Esophagus muscularis mucosa (tissue), 4 donors: ENCODE results near the gene PPP1R3G. TPM values are rescaled to one million over a fixed set of nuclear protein-coding genes. Genes with fewer than 3 reads are reported as not detected.
"Not testable (repeated sequence)": the region's sequence is repeated elsewhere in the genome, so short reads cannot be mapped to it uniquely, and the experiment has no call there.

Source experiments
- DNase-seq: peaks from one replicate; pipeline ENCODE4 v3.0.0-alpha.2; 2017; ENCODE audit errors: extremely low spot score
- H3K27ac ChIP-seq, 4 donors: fragments of 200-600 bp; sonication (generic); replicated peaks in 1 of 4; 1 replicate in 3 of 4; 2 replicates in 1 of 4; pipeline ENCODE4 v1.5.1; 2016 to 2019; ENCODE audit warnings: mild to moderate bottlenecking in 1 of 4
- H3K27me3 ChIP-seq, 4 donors: fragments of 200-600 bp; sonication (generic); one replicate each; pipeline versions ENCODE4 v1.5.1 to v1.6.0; 2016 to 2019
- H3K36me3 ChIP-seq, 4 donors: fragments of 200-600 bp; sonication (generic); one replicate each; pipeline ENCODE4 v1.5.1; 2016 to 2019
- H3K4me1 ChIP-seq, 4 donors: fragments of 200-600 bp; sonication (generic); one replicate each; pipeline ENCODE4 v1.5.1; 2016 to 2019
- H3K4me3 ChIP-seq, 4 donors: fragments of 200-600 bp; sonication (generic); 1 replicate in 2 of 4; 2 replicates in 2 of 4; pipeline ENCODE4 v1.5.1; 2016 to 2019; ENCODE audit warnings: mild to moderate bottlenecking in 4 of 4, moderate library complexity in 1 of 4
- H3K9me3 ChIP-seq, 4 donors: fragments of 200-600 bp; sonication (generic); 1 replicate in 3 of 4; 2 replicates in 1 of 4; pipeline ENCODE4 v1.5.1; 2016 to 2019
- CTCF ChIP-seq, 3 experiments: fragments of 200-600 bp in 2 of 3; fragments of 450-650 bp in 1 of 3; sonication (generic) in 2 of 3; IDR thresholded peaks; one replicate each; pipeline ENCODE4 v1.5.1; 2017 to 2019; ENCODE audit warnings: antibody characterized with exemption in 3 of 3, mild to moderate bottlenecking in 2 of 3, moderate library complexity in 1 of 3
- EP300 ChIP-seq: sonication (generic); formaldehyde crosslinking; IDR thresholded peaks from one replicate; pipeline ENCODE4 v1.6.1; 2017; ENCODE audit warnings: antibody characterized with exemption
- POLR2A ChIP-seq: fragments of 450-650 bp; IDR thresholded peaks from one replicate; pipeline ENCODE4 v1.6.1; 2017; ENCODE audit warnings: antibody characterized with exemption, moderate library complexity, mild to moderate bottlenecking, low read depth
- POLR2AphosphoS5 ChIP-seq, 2 donors: sonication (generic); formaldehyde crosslinking; IDR thresholded peaks; one replicate each; pipeline ENCODE4 v1.6.1; 2017; ENCODE audit warnings: antibody characterized with exemption in 2 of 2
- WGBS: methylation state at CpG from one replicate; pipeline ENCODE4 v1.1.5; 2018; 5-methylcytosine and 5-hydroxymethylcytosine counted together
- intact Hi-C: fragments of 100-400 bp; cut with DNase I; formaldehyde crosslinking; loops from one replicate; pipeline ENCODE4 v1.15.1; 2023
- total RNA-seq, 4 donors: library from RNA; depleted of rRNA; stranded (reverse); fragments of >200 nt; gene quantifications; one replicate each; pipeline versions ENCODE4 v1.1.0 to v1.2.1, GENCODE V29; 2016

The PPP1R3G gene
- total RNA-seq, 4 donors from 2014 or later = 3.0 to 7.9 (median 5.5) TPM

- H3K36me3 ChIP-seq = no peaks in the 10 kb centered on the region
- H3K27me3 ChIP-seq = no peaks in the 10 kb centered on the region
- no peaks in the 10 kb centered on the region for H3K9me3 ChIP-seq
- H3K4me1 ChIP-seq = no peaks in the 10 kb centered on the region
- no peak overlapping the region for H3K27ac ChIP-seq
- H3K4me3 ChIP-seq = no peak overlapping the region
- intact Hi-C loops = no loop called here
- DNase-seq = no peak
- no peak for TF ChIP-seq POLR2AphosphoS5 (IDR thresholded peaks at IDR 0.05)
- TF ChIP-seq CTCF (IDR thresholded peaks at IDR 0.05) = no peak
- no peak for TF ChIP-seq POLR2A
- WGBS = 92% methylated on average over 11 of the region's 11 CpGs
Observed at GRCh38 chr6:5059036-5059896, 25.9 kb upstream of the PPP1R3G start.

GRCh38 chr6:5060439-5060838, 24.7 kb upstream of the PPP1R3G start:
- H3K27ac ChIP-seq, H3K9me3 ChIP-seq, H3K27me3 ChIP-seq, DNase-seq, intact Hi-C loops, H3K36me3 ChIP-seq, H3K4me1 ChIP-seq, H3K4me3 ChIP-seq: not testable (repeated sequence)
- 96% methylated on average over 9 of the region's 9 CpGs for WGBS

- no peaks in the 10 kb centered on the region for H3K4me1 ChIP-seq
- H3K9me3 ChIP-seq = no peaks in the 10 kb centered on the region
- WGBS = 80% methylated on average over 3 of the region's 3 CpGs
- H3K27me3 ChIP-seq = no peaks in the 10 kb centered on the region
- H3K36me3 ChIP-seq = no peaks in the 10 kb centered on the region
- H3K27ac ChIP-seq = no peak overlapping the region
- no peak overlapping the region for H3K4me3 ChIP-seq
- intact Hi-C loops = no loop called here
- no peak for DNase-seq
- TF ChIP-seq POLR2AphosphoS5 (IDR thresholded peaks at IDR 0.05) = no peak
- no peak for TF ChIP-seq EP300
- TF ChIP-seq CTCF (IDR thresholded peaks at IDR 0.05) = no peak
- no peak for TF ChIP-seq POLR2A
Observed at GRCh38 chr6:5061152-5061551, 24.0 kb upstream of the PPP1R3G start.

GRCh38 chr6:5063617-5064016, 21.5 kb upstream of the PPP1R3G start:
- no peaks in the 10 kb centered on the region for H3K27me3 ChIP-seq
- peaks cover 0 to 7% (median 0%) of the 10 kb centered on the region in 4 donors for H3K9me3 ChIP-seq
- no peaks in the 10 kb centered on the region for H3K4me1 ChIP-seq
- TF ChIP-seq POLR2A (no peak), POLR2AphosphoS5 (IDR thresholded peaks at IDR 0.05) (no peak), EP300 (no peak), CTCF (IDR thresholded peaks at IDR 0.05) (no peak)
- no peak overlapping the region for H3K4me3 ChIP-seq
- 85% methylated on average over 7 of the region's 8 CpGs for WGBS
- intact Hi-C loops = no loop called here
- H3K27ac ChIP-seq = no peak overlapping the region
- no peaks in the 10 kb centered on the region for H3K36me3 ChIP-seq
- DNase-seq = no peak

- no peak for DNase-seq
- intact Hi-C loops = no loop called here
- Histone ChIP-seq H3K4me3 (no peak overlapping the region), H3K27ac (no peak overlapping the region), H3K36me3 (no peaks in the 10 kb centered on the region), H3K9me3 (peaks cover 0 to 7% (median 0%) of the 10 kb centered on the region in 4 donors), H3K27me3 (no peaks in the 10 kb centered on the region), H3K4me1 (no peaks in the 10 kb centered on the region)
- WGBS = 94% methylated on average over 24 of the region's 24 CpGs
- no peak for TF ChIP-seq CTCF (IDR thresholded peaks at IDR 0.05)
- no peak for TF ChIP-seq POLR2A
- TF ChIP-seq EP300 = no peak
- no peak for TF ChIP-seq POLR2AphosphoS5 (IDR thresholded peaks at IDR 0.05)
Observed at GRCh38 chr6:5066456-5067093, 18.6 kb upstream of the PPP1R3G start.
